ENCODE measurements around the gene DBH.

DBH gene

GRCh38 chr9:133634081-133634691 lies 2.0 kb upstream of the DBH start:
- in situ Hi-C loops (cut with HindIII; ENCODE audit: low pct_unique_long_range_greater_than_20kb, low sequenced_read_pairs) = no loop called here
- DNase-seq (ENCODE audit: low read depth in 1 of 2, low spot score in 1 of 2) = no peak
- no peak for TF ChIP-seq JUND (IDR thresholded peaks at IDR 0.05; ENCODE audit: low read depth)

- no peak for TF ChIP-seq JUND (IDR thresholded peaks at IDR 0.05; ENCODE audit: low read depth)
- in situ Hi-C loops (cut with HindIII; ENCODE audit: low pct_unique_long_range_greater_than_20kb, low sequenced_read_pairs) = no loop called here
- DNase-seq (ENCODE audit: low read depth in 1 of 2, low spot score in 1 of 2) = no peak
These were observed 1.1 kb upstream of the DBH start for GRCh38 chr9:133635098-133635497.

GRCh38 chr9:133636902-133637301 lies 739 bp downstream of the DBH start:
- in situ Hi-C loops (cut with HindIII; ENCODE audit: low pct_unique_long_range_greater_than_20kb, low sequenced_read_pairs) = no loop called here
- no peak for DNase-seq (ENCODE audit: low read depth in 1 of 2, low spot score in 1 of 2)
- TF ChIP-seq JUND (IDR thresholded peaks at IDR 0.05; ENCODE audit: low read depth) = no peak

- no peak for DNase-seq (ENCODE audit: low read depth in 1 of 2, low spot score in 1 of 2)
- no peak for TF ChIP-seq JUND (IDR thresholded peaks at IDR 0.05; ENCODE audit: low read depth)
- in situ Hi-C loops (cut with HindIII; ENCODE audit: low pct_unique_long_range_greater_than_20kb, low sequenced_read_pairs) = no loop called here
These were observed 1.4 kb downstream of the DBH start for GRCh38 chr9:133637451-133638055.

- in situ Hi-C loops (cut with HindIII; ENCODE audit: low pct_unique_long_range_greater_than_20kb, low sequenced_read_pairs) = no loop called here
- no peak for DNase-seq (ENCODE audit: low read depth in 1 of 2, low spot score in 1 of 2)
These were observed 1.9 kb downstream of the DBH start for GRCh38 chr9:133638076-133638475.

GRCh38 chr9:133638711-133639110 lies 2.5 kb downstream of the DBH start:
- no peak for TF ChIP-seq JUND (IDR thresholded peaks at IDR 0.05; ENCODE audit: low read depth)
- in situ Hi-C loops (cut with HindIII; ENCODE audit: low pct_unique_long_range_greater_than_20kb, low sequenced_read_pairs) = no loop called here
- DNase-seq (ENCODE audit: low read depth in 1 of 2, low spot score in 1 of 2) = no peak

More at GRCh38 chr9:133638076-133638475, 1.9 kb downstream of the DBH start:
- no peak for TF ChIP-seq JUND (IDR thresholded peaks at IDR 0.05; ENCODE audit: low read depth)

- no peak for TF ChIP-seq JUND (IDR thresholded peaks at IDR 0.05; ENCODE audit: low read depth)
- no peak for DNase-seq (ENCODE audit: low read depth in 1 of 2, low spot score in 1 of 2)
- in situ Hi-C loops (cut with HindIII; ENCODE audit: low pct_unique_long_range_greater_than_20kb, low sequenced_read_pairs) = no loop called here
These were observed 3.5 kb downstream of the DBH start for GRCh38 chr9:133639613-133640012.

- no peak for DNase-seq (ENCODE audit: low read depth in 1 of 2, low spot score in 1 of 2)
- TF ChIP-seq JUND (IDR thresholded peaks at IDR 0.05; ENCODE audit: low read depth) = no peak
- in situ Hi-C loops (cut with HindIII; ENCODE audit: low pct_unique_long_range_greater_than_20kb, low sequenced_read_pairs) = no loop called here
These were observed 4.0 kb downstream of the DBH start for GRCh38 chr9:133640160-133640559.

GRCh38 chr9:133640580-133641395 lies 4.6 kb downstream of the DBH start:
- DNase-seq (ENCODE audit: low read depth in 1 of 2, low spot score in 1 of 2) = no peak
- no peak for TF ChIP-seq JUND (IDR thresholded peaks at IDR 0.05; ENCODE audit: low read depth)
- in situ Hi-C loops (cut with HindIII; ENCODE audit: low pct_unique_long_range_greater_than_20kb, low sequenced_read_pairs) = no loop called here

- TF ChIP-seq JUND (IDR thresholded peaks at IDR 0.05; ENCODE audit: low read depth) = no peak
- in situ Hi-C loops (cut with HindIII; ENCODE audit: low pct_unique_long_range_greater_than_20kb, low sequenced_read_pairs) = no loop called here
- DNase-seq (ENCODE audit: low read depth in 1 of 2, low spot score in 1 of 2) = no peak
These were observed 5.2 kb downstream of the DBH start for GRCh38 chr9:133641396-133641655.

- DNase-seq (ENCODE audit: low read depth in 1 of 2, low spot score in 1 of 2) = no peak
- in situ Hi-C loops (cut with HindIII; ENCODE audit: low pct_unique_long_range_greater_than_20kb, low sequenced_read_pairs) = no loop called here
- TF ChIP-seq JUND (IDR thresholded peaks at IDR 0.05; ENCODE audit: low read depth) = no peak
These were observed 5.9 kb downstream of the DBH start for GRCh38 chr9:133641861-133642595.

GRCh38 chr9:133642708-133643361 lies 6.7 kb downstream of the DBH start:
- DNase-seq (ENCODE audit: low read depth in 1 of 2, low spot score in 1 of 2) = no peak
- TF ChIP-seq JUND (IDR thresholded peaks at IDR 0.05; ENCODE audit: low read depth) = no peak
- in situ Hi-C loops (cut with HindIII; ENCODE audit: low pct_unique_long_range_greater_than_20kb, low sequenced_read_pairs) = no loop called here
